T-cell (primary cell): ENCODE results near the gene NEK8. TPM values are rescaled to one million over a fixed set of nuclear protein-coding genes. Genes with fewer than 3 reads are reported as not detected.

Source experiments
- ATAC-seq, 4 experiments: fragments of 200-7000 bp in 3 of 4; fragments of 150-1000 bp in 1 of 4; cut with Tn5 transposase; replicated peaks in 1 of 4; 1 replicate in 3 of 4; 2 replicates in 1 of 4; pipeline ENCODE4 v1.10.0; 2021; ENCODE audit warnings: moderate library complexity in 3 of 4, mild to moderate bottlenecking in 2 of 4, moderate number of reproducible peaks in 1 of 4
- CTCF ChIA-PET, 2 donors: fragments of 300-600 bp; sonication (Branson Sonifier 250); formaldehyde crosslinking; loops; one replicate each; lab custom pipeline; 2022; ENCODE audit warnings: antibody characterized with exemption in 2 of 2; lab: Charles Lee
- POLR2A ChIA-PET, 2 donors: fragments of 300-600 bp; sonication (Branson Sonifier 250); formaldehyde crosslinking; loops; one replicate each; lab custom pipeline; 2022; ENCODE audit warnings: antibody characterized with exemption in 2 of 2; lab: Charles Lee
- DNase-seq, 35 experiments: peaks; one replicate each; pipeline versions ENCODE4 v3.0.0 to v3.0.0-alpha.2; 2013 to 2023
- H3K27ac ChIP-seq: one replicate; pipeline ENCODE4 v1.5.1; 2013; ENCODE audit warnings: low read length
- H3K27me3 ChIP-seq, 2 experiments: replicated peaks in 1 of 2; 1 replicate in 1 of 2; 2 replicates in 1 of 2; pipeline versions ENCODE4 v1.6.1 to v1.7.0; 2013; ENCODE audit warnings: low read length in 1 of 2, mixed read lengths in 1 of 2; ENCODE audit not compliant: control insufficient read depth in 2 of 2, insufficient read depth in 2 of 2; ENCODE audit errors: extremely low read depth in 1 of 2
- H3K36me3 ChIP-seq, 2 donors: 1 replicate in 1 of 2; 2 replicates in 1 of 2; pipeline versions ENCODE4 v1.6.1 to v1.7.0; 2013; ENCODE audit warnings: low read length in 1 of 2; ENCODE audit not compliant: control insufficient read depth in 2 of 2, insufficient read depth in 1 of 2; ENCODE audit errors: extremely low read depth in 1 of 2
- H3K4me1 ChIP-seq, 2 experiments: 1 replicate in 1 of 2; 2 replicates in 1 of 2; pipeline versions ENCODE4 v1.6.1 to v1.7.0; 2013; ENCODE audit warnings: low read length in 2 of 2, mixed read lengths in 1 of 2; ENCODE audit not compliant: insufficient read depth in 2 of 2, control insufficient read depth in 1 of 2; ENCODE audit errors: extremely low read depth in 1 of 2
- H3K4me3 ChIP-seq, 2 donors: 1 replicate in 1 of 2; 2 replicates in 1 of 2; pipeline versions ENCODE4 v1.5.1 to v1.7.0; 2013; ENCODE audit warnings: mild to moderate bottlenecking in 2 of 2, low read length in 1 of 2, moderate library complexity in 1 of 2; ENCODE audit not compliant: control insufficient read depth in 1 of 2; ENCODE audit errors: extremely low read depth in 1 of 2
- H3K9me3 ChIP-seq: 2 replicates; pipeline ENCODE4 v1.7.0; 2013
- H3K27ac Mint-ChIP-seq, 2 donors: one replicate each; pipeline ENCODE4 v1.8.0; 2020 to 2021; ENCODE audit warnings: mild to moderate bottlenecking in 2 of 2, mixed read lengths in 2 of 2
- H3K27me3 Mint-ChIP-seq, 2 donors: one replicate each; pipeline ENCODE4 v1.8.0; 2021 to 2022; ENCODE audit warnings: mixed read lengths in 2 of 2
- H3K36me3 Mint-ChIP-seq: one replicate; pipeline ENCODE4 v1.8.0; 2021; ENCODE audit warnings: mixed read lengths
- H3K4me1 Mint-ChIP-seq, 3 donors: one replicate each; pipeline ENCODE4 v1.8.0; 2020 to 2022; ENCODE audit warnings: mixed read lengths in 3 of 3, mild to moderate bottlenecking in 1 of 3
- H3K4me3 Mint-ChIP-seq, 3 donors: one replicate each; pipeline ENCODE4 v1.8.0; 2020 to 2022; ENCODE audit warnings: mild to moderate bottlenecking in 3 of 3, mixed read lengths in 3 of 3, moderate library complexity in 3 of 3
- H3K9me3 Mint-ChIP-seq, 3 donors: one replicate each; pipeline ENCODE4 v1.8.0; 2020 to 2022; ENCODE audit warnings: mixed read lengths in 3 of 3
- WGBS: methylation state at CpG from one replicate; pipeline ENCODE4 v1.1.5; 2013; ENCODE audit warnings: missing lambda C conversion rate; ENCODE audit not compliant: insufficient coverage; 5-methylcytosine and 5-hydroxymethylcytosine counted together
- total RNA-seq, 35 experiments: library from RNA in 6 of 35; stranded (reverse) in 6 of 35; fragments of 120-200 nt in 1 of 35; gene quantifications; one replicate each; pipeline versions ENCODE4 v1.2.1 to v1.2.4 and lab custom pipeline; 2013 to 2026

The NEK8 gene
- total RNA-seq, 5 donors from 2014 or later (not counting 1 experiment from before 2014, with no cell fraction given) = 7.7 to 13.6 (median 12.7) TPM

- ChIA-PET POLR2A (no interaction called here), CTCF (no interaction called here)
- Mint-ChIP-seq H3K9me3 (no peaks in the 10 kb centered on the region), H3K4me1 (peaks cover 3 to 13% (median 4%) of the 10 kb centered on the region in 3 donors), H3K27me3 (no peaks in the 10 kb centered on the region), H3K27ac (peak overlapping the region in 1 of 2 donors; percentile 18), H3K4me3 (no peak overlapping the region), H3K36me3 (peaks cover 17% of the 10 kb centered on the region)
- Histone ChIP-seq H3K4me1 (peaks cover 0 to 13% of the 10 kb centered on the region in 2 experiments), H3K27ac (no peak overlapping the region), H3K36me3 (peaks cover 26 to 27% of the 10 kb centered on the region in 2 donors), H3K4me3 (no peak overlapping the region), H3K27me3 (no peaks in the 10 kb centered on the region), H3K9me3 (no peaks in the 10 kb centered on the region)
- DNase-seq = no peak
- no peak for ATAC-seq
- no CpG with 5 or more reads among the region's 7 CpGs for whole genome bisulfite sequencing
Observed at GRCh38 chr17:28706471-28707338, 21.9 kb upstream of the NEK8 start.

GRCh38 chr17:28707339-28707720, 21.3 kb upstream of the NEK8 start:
- CTCF ChIA-PET = no interaction called here
- POLR2A ChIA-PET = no interaction called here
- H3K9me3 Mint-ChIP-seq = no peaks in the 10 kb centered on the region
- H3K36me3 Mint-ChIP-seq = peaks cover 10% of the 10 kb centered on the region
- peak overlapping the region in 1 of 2 donors; percentile 18 for H3K27ac Mint-ChIP-seq
- peaks cover 6 to 19% (median 7%) of the 10 kb centered on the region in 3 donors for H3K4me1 Mint-ChIP-seq
- H3K27me3 Mint-ChIP-seq = no peaks in the 10 kb centered on the region
- Histone ChIP-seq H3K9me3 (no peaks in the 10 kb centered on the region), H3K36me3 (peaks cover 20 to 21% of the 10 kb centered on the region in 2 donors), H3K27ac (no peak overlapping the region), H3K27me3 (no peaks in the 10 kb centered on the region), H3K4me1 (peaks cover 0 to 19% of the 10 kb centered on the region in 2 experiments), H3K4me3 (no peak overlapping the region)
- 88% methylated on average over 1 of the region's 2 CpGs for WGBS
- DNase-seq (no peak), ATAC-seq (no peak)
- no peak overlapping the region for H3K4me3 Mint-ChIP-seq

GRCh38 chr17:28710861-28711722, 17.5 kb upstream of the NEK8 start:
- CTCF ChIA-PET = interaction anchor here (0.5 to 1.8 kb wide), 13 partner anchors 9 to 906 kb away, joined by 3 to 13 read pairs (median 5); partner anchors contain the start of genes PIGS (in 1 of the 2), RPL23A (in 1 of the 2), SDF2 (in 1 of the 2) and SUPT6H (in 1 of the 2)
- DNase-seq = peak; percentile 68 to 89 (median 82)
- Mint-ChIP-seq H3K4me3 (peak overlapping the region; percentile 82 to 92 (median 84)), H3K27me3 (peaks cover 6 to 13% of the 10 kb centered on the region in 2 donors), H3K27ac (peak overlapping the region; percentile 91), H3K4me1 (peaks cover 9 to 19% (median 15%) of the 10 kb centered on the region in 3 donors), H3K9me3 (no peaks in the 10 kb centered on the region), H3K36me3 (no peaks in the 10 kb centered on the region)
- WGBS = 1% methylated on average over 64 of the region's 74 CpGs
- H3K9me3 ChIP-seq = no peaks in the 10 kb centered on the region
- POLR2A ChIA-PET = interaction anchor here (0.6 to 2.5 kb wide), 15 partner anchors 9 to 176 kb away, joined by 3 to 26 read pairs (median 5); partner anchors contain the start of genes RPL23A (in 2 of the 2), BLTP2 (in 1 of the 2) and NEK8 (in 1 of the 2)
- H3K36me3 ChIP-seq = peaks cover 0 to 3% of the 10 kb centered on the region in 2 donors
- H3K27ac ChIP-seq = peak overlapping the region; percentile 76
- H3K27me3 ChIP-seq = peaks cover 0 to 19% of the 10 kb centered on the region in 2 experiments
- peaks cover 0 to 26% of the 10 kb centered on the region in 2 experiments for H3K4me1 ChIP-seq
- ATAC-seq = peak; percentile 91 to 93 (median 92)
- H3K4me3 ChIP-seq = peak overlapping the region; percentile 64 to 69

GRCh38 chr17:28711723-28712031, 16.9 kb upstream of the NEK8 start, which contains the start of gene PROCA1:
TSS of gene PROCA1 (minus strand) at chr17:28711888. CDS start at chr17:28711660, 228 bp downstream.
- H3K27me3 ChIP-seq = peaks cover 0 to 24% of the 10 kb centered on the region in 2 experiments
- H3K27ac ChIP-seq = peak within 1 kb of the TSS; percentile 76
- Mint-ChIP-seq H3K27me3 (peaks cover 6 to 17% of the 10 kb centered on the region in 2 donors), H3K36me3 (no peaks in the 10 kb centered on the region), H3K27ac (peak within 1 kb of the TSS; percentile 91), H3K9me3 (no peaks in the 10 kb centered on the region), H3K4me1 (peaks cover 9 to 19% (median 15%) of the 10 kb centered on the region in 3 donors), H3K4me3 (peak within 1 kb of the TSS; percentile 82 to 92 (median 84))
- H3K9me3 ChIP-seq = no peaks in the 10 kb centered on the region
- POLR2A ChIA-PET = interaction anchor here (0.6 to 2.5 kb wide), 10 partner anchors 8 to 122 kb away, joined by 3 to 26 read pairs (median 4); partner anchors contain the start of genes BLTP2 (in 1 of the 2) and RPL23A (in 1 of the 2)
- ATAC-seq (peak; percentile 48 to 55 (median 52)), DNase-seq (peak in 22 of 35 experiments; percentile 22 to 61 (median 34))
- CTCF ChIA-PET = interaction anchor here in 1 of 2 donors (0.5 to 1.8 kb wide), 8 partner anchors 8 to 907 kb away, joined by 3 to 13 read pairs (median 4); partner anchors contain the start of genes PIGS and RPL23A
- 0% methylated on average over 20 of the region's 20 CpGs for WGBS
- peaks cover 0 to 27% of the 10 kb centered on the region in 2 experiments for H3K4me1 ChIP-seq
- peak within 1 kb of the TSS; percentile 64 to 69 for H3K4me3 ChIP-seq
- no peaks in the 10 kb centered on the region for H3K36me3 ChIP-seq

GRCh38 chr17:28712032-28712704, 16.4 kb upstream of the NEK8 start:
- H3K9me3 ChIP-seq = no peaks in the 10 kb centered on the region
- peak; percentile 29 to 77 (median 49) for DNase-seq
- Mint-ChIP-seq H3K4me3 (peak overlapping the region; percentile 82 to 92 (median 84)), H3K4me1 (peaks cover 9 to 19% (median 15%) of the 10 kb centered on the region in 3 donors), H3K27ac (peak overlapping the region; percentile 83 to 90), H3K27me3 (peaks cover 6 to 17% of the 10 kb centered on the region in 2 donors), H3K9me3 (no peaks in the 10 kb centered on the region), H3K36me3 (no peaks in the 10 kb centered on the region)
- POLR2A ChIA-PET = interaction anchor here (0.6 to 2.5 kb wide), 6 partner anchors 7 to 304 kb away, joined by 3 to 26 read pairs (median 4); partner anchors contain the start of gene RPL23A (in 1 of the 2)
- peaks cover 0 to 29% of the 10 kb centered on the region in 2 experiments for H3K27me3 ChIP-seq
- no peaks in the 10 kb centered on the region for H3K36me3 ChIP-seq
- peaks cover 0 to 32% of the 10 kb centered on the region in 2 experiments for H3K4me1 ChIP-seq
- 15% methylated on average over 18 of the region's 34 CpGs for WGBS
- peak; percentile 17 to 38 (median 30) for ATAC-seq
- CTCF ChIA-PET = interaction anchor here (0.6 to 1.8 kb wide), 2 partner anchors 57 to 66 kb away, joined by 5 read pairs; no protein-coding TSS in a partner anchor
- H3K4me3 ChIP-seq = peak overlapping the region; percentile 64 to 69
- H3K27ac ChIP-seq = peak overlapping the region; percentile 76
